Measurements from ENCODE around the gene A3GALT2. TPM values are rescaled to one million over a fixed set of nuclear protein-coding genes. Genes with fewer than 3 reads are reported as not detected.

A3GALT2 gene
- total RNA-seq, 1 experiment from 2014 or later: not detected

GRCh38 chr1:33305816-33306652 lies 14.9 kb downstream of the A3GALT2 start:
- Histone ChIP-seq H3K4me1 (ENCODE audit: control insufficient read depth, insufficient read depth, low read length) (no peaks in the 10 kb centered on the region), H3K27me3 (ENCODE audit: control insufficient read depth, insufficient read depth, low read length) (no peaks in the 10 kb centered on the region), H3K9me3 (ENCODE audit: control insufficient read depth, insufficient read depth, low read depth, low read length) (no peaks in the 10 kb centered on the region), H3K27ac (ENCODE audit: low read length) (no peak overlapping the region), H3K36me3 (ENCODE audit: control insufficient read depth, insufficient read depth, low read length) (no peaks in the 10 kb centered on the region), H3K4me3 (ENCODE audit: low read depth in 2 of 2, low read length in 2 of 2) (no peak overlapping the region)
- TF ChIP-seq SIN3A (IDR thresholded peaks at IDR 0.05; ENCODE audit: borderline replicate concordance, insufficient read depth, low read depth, low read length): no peak
- ATAC-seq (no peak), DNase-seq (ENCODE audit: low read depth, low spot score) (no peak)
- POLR2A ChIA-PET: no interaction called here
- in situ Hi-C loops (cut with HindIII; ENCODE audit: low pct_unique_long_range_greater_than_20kb, low sequenced_read_pairs): no loop called here
- BruUV-seq (replicated peaks): no TSS peak
- CTCF ChIA-PET: no interaction called here
- intact Hi-C loops (cut with micrococcal nuclease; ENCODE audit: unreplicated experiment): no loop called here

- H3K27ac ChIP-seq (ENCODE audit: low read length): no peak overlapping the region
- intact Hi-C loops (cut with micrococcal nuclease; ENCODE audit: unreplicated experiment) (no loop called here), in situ Hi-C loops (cut with HindIII; ENCODE audit: low pct_unique_long_range_greater_than_20kb, low sequenced_read_pairs) (no loop called here)
- ATAC-seq: no peak
- no peak for TF ChIP-seq POLR2AphosphoS5 (IDR thresholded peaks at IDR 0.05; ENCODE audit: low read depth, low read length)
- no peak for TF ChIP-seq CTCF (IDR thresholded peaks at IDR 0.05)
- no peak for TF ChIP-seq REST (IDR thresholded peaks at IDR 0.05; ENCODE audit: insufficient read depth in 1 of 2, low read depth in 2 of 2, low read length in 1 of 2)
- no peak for TF ChIP-seq TCF7L2 (IDR thresholded peaks at IDR 0.05; ENCODE audit: low read depth, low read length)
- no peak for TF ChIP-seq SIN3A (IDR thresholded peaks at IDR 0.05; ENCODE audit: borderline replicate concordance, insufficient read depth, low read depth, low read length)
- no peak for DNase-seq (ENCODE audit: low read depth, low spot score)
- no peaks in the 10 kb centered on the region for H3K9me3 ChIP-seq (ENCODE audit: control insufficient read depth, insufficient read depth, low read depth, low read length)
- CTCF ChIA-PET: no interaction called here
- no peaks in the 10 kb centered on the region for H3K27me3 ChIP-seq (ENCODE audit: control insufficient read depth, insufficient read depth, low read length)
- no peaks in the 10 kb centered on the region for H3K36me3 ChIP-seq (ENCODE audit: control insufficient read depth, insufficient read depth, low read length)
- no peaks in the 10 kb centered on the region for H3K4me1 ChIP-seq (ENCODE audit: control insufficient read depth, insufficient read depth, low read length)
- no TSS peak for BruUV-seq (replicated peaks)
- H3K4me3 ChIP-seq (ENCODE audit: low read depth in 2 of 2, low read length in 2 of 2): no peak overlapping the region
- POLR2A ChIA-PET: no interaction called here
These were observed 15.9 kb downstream of the A3GALT2 start for GRCh38 chr1:33305016-33305415.

- ChIA-PET POLR2A (no interaction called here), CTCF (interaction anchor here (0.6 kb wide), 1 partner anchor 77 kb away, joined by 3 read pairs; no protein-coding TSS in a partner anchor)
- in situ Hi-C loops (cut with HindIII; ENCODE audit: low pct_unique_long_range_greater_than_20kb, low sequenced_read_pairs): no loop called here
- BruUV-seq (replicated peaks): no TSS peak
- H3K27me3 ChIP-seq (ENCODE audit: control insufficient read depth, insufficient read depth, low read length): no peaks in the 10 kb centered on the region
- ATAC-seq (no peak), DNase-seq (ENCODE audit: low read depth, low spot score) (no peak)
- no peak overlapping the region for H3K4me3 ChIP-seq (ENCODE audit: low read depth in 2 of 2, low read length in 2 of 2)
- H3K9me3 ChIP-seq (ENCODE audit: control insufficient read depth, insufficient read depth, low read depth, low read length): no peaks in the 10 kb centered on the region
- H3K27ac ChIP-seq (ENCODE audit: low read length): no peak overlapping the region
- intact Hi-C loops (cut with micrococcal nuclease; ENCODE audit: unreplicated experiment): no loop called here
- no peaks in the 10 kb centered on the region for H3K4me1 ChIP-seq (ENCODE audit: control insufficient read depth, insufficient read depth, low read length)
- H3K36me3 ChIP-seq (ENCODE audit: control insufficient read depth, insufficient read depth, low read length): no peaks in the 10 kb centered on the region
- no peak for TF ChIP-seq SIN3A (IDR thresholded peaks at IDR 0.05; ENCODE audit: borderline replicate concordance, insufficient read depth, low read depth, low read length)
- TF ChIP-seq POLR2AphosphoS5 (IDR thresholded peaks at IDR 0.05; ENCODE audit: low read depth, low read length): no peak
- TF ChIP-seq TCF7L2 (IDR thresholded peaks at IDR 0.05; ENCODE audit: low read depth, low read length): no peak
- TF ChIP-seq CTCF (IDR thresholded peaks at IDR 0.05): no peak
- no peak for TF ChIP-seq REST (IDR thresholded peaks at IDR 0.05; ENCODE audit: insufficient read depth in 1 of 2, low read depth in 2 of 2, low read length in 1 of 2)
These were observed 18.6 kb downstream of the A3GALT2 start for GRCh38 chr1:33302325-33302724.
